K562 (cell line): Measurements from ENCODE around the gene RALY. TPM values are rescaled to one million over a fixed set of nuclear protein-coding genes. Genes with fewer than 3 reads are reported as not detected.

Experiments
- ATAC-seq: fragments of 200-7000 bp; cut with Tn5 transposase; 3 replicates; pipeline ENCODE4 v1.9.1; 2020; ENCODE audit warnings: moderate library complexity
- BruUV-seq: library from RNA; stranded (reverse); fragments of 400-500 nt; replicated peaks from 2 replicates; lab custom pipeline; 2021; lab: Mats Ljungman, UMichigan
- CTCF ChIA-PET: fragments of 300-600 bp; formaldehyde crosslinking; extraction: SDS; loops from one replicate; lab custom pipeline; 2021; ENCODE audit warnings: low intra/inter-chr PET ratio; lab: Yijun Ruan, JAX
- POLR2A ChIA-PET: fragments of 300-600, 350-650 bp; sonication (Branson Sonifier 250); formaldehyde crosslinking; extraction: SDS; loops from one replicate; lab custom pipeline; 2021; ENCODE audit warnings: antibody characterized with exemption, inconsistent platforms; lab: Yijun Ruan, JAX
- DNase-seq, 4 experiments: peaks; one replicate each; pipeline versions ENCODE4 v3.0.0 to v3.0.0-alpha.2; 2011 to 2018; ENCODE audit warnings: low spot score in 3 of 4, mixed read lengths in 3 of 4; ENCODE audit errors: extremely low read depth in 1 of 4
- FAIRE-seq: peaks from 2 replicates; lab custom pipeline; 2011; peaks lifted over from hg19 to GRCh38; lab: Jason Lieb, UNC
- H2AFZ ChIP-seq: 2 replicates; pipeline ENCODE4 v1.6.0; 2011; ENCODE audit warnings: low read depth, low read length, control low read depth, inconsistent platforms
- H3K27ac ChIP-seq: fragments of 200-600 bp; 3 replicates; pipeline ENCODE4 v1.8.0; 2011; ENCODE audit warnings: low read depth, mild to moderate bottlenecking, control low read depth, inconsistent platforms, low read length, moderate library complexity, mixed read lengths; ENCODE audit errors: extremely low read depth
- H3K27me3 ChIP-seq, 2 experiments: fragments of 300-600 bp in 1 of 2; 2 replicates in 1 of 2; 3 replicates in 1 of 2; pipeline versions ENCODE4 v1.6.0 to v1.8.0; 2011; ENCODE audit warnings: inconsistent platforms in 2 of 2, low read length in 2 of 2, mild to moderate bottlenecking in 1 of 2, mixed read lengths in 1 of 2, moderate library complexity in 1 of 2; ENCODE audit not compliant: control insufficient read depth in 2 of 2, insufficient read depth in 2 of 2
- H3K36me3 ChIP-seq: fragments of 300-600 bp; 3 replicates; pipeline ENCODE4 v1.8.0; 2011; ENCODE audit warnings: mild to moderate bottlenecking, low read length, inconsistent platforms; ENCODE audit not compliant: control insufficient read depth, insufficient read depth
- H3K4me1 ChIP-seq, 2 experiments: fragments of 200-600 bp in 1 of 2; replicated peaks in 1 of 2; 2 replicates in 1 of 2; 3 replicates in 1 of 2; pipeline versions ENCODE4 v1.5.1 to v1.8.0; 2011; ENCODE audit warnings: inconsistent platforms in 2 of 2, low read length in 2 of 2, mild to moderate bottlenecking in 1 of 2, mixed read lengths in 1 of 2, moderate library complexity in 1 of 2; ENCODE audit not compliant: control insufficient read depth in 2 of 2, insufficient read depth in 2 of 2
- H3K4me2 ChIP-seq: 2 replicates; pipeline ENCODE4 v1.6.1; 2011; ENCODE audit warnings: low read length, control low read depth, inconsistent platforms, mixed read lengths; ENCODE audit not compliant: insufficient read depth
- H3K4me3 ChIP-seq: fragments of 200-600 bp; sonication (generic), shearing (Covaris generic); 2 replicates; pipeline ENCODE4 v1.5.1; 2016; ENCODE audit warnings: control low read depth, inconsistent platforms
- H3K79me2 ChIP-seq: fragments of 200-600 bp; 3 replicates; pipeline ENCODE4 v1.8.0; 2011; ENCODE audit warnings: low read length, inconsistent platforms; ENCODE audit not compliant: control insufficient read depth, insufficient read depth
- H3K9ac ChIP-seq, 2 experiments: 2 replicates each; pipeline versions ENCODE4 v1.6.0 to v1.6.1; 2011; ENCODE audit warnings: low read depth in 2 of 2, low read length in 2 of 2, control low read depth in 1 of 2, inconsistent platforms in 1 of 2, mild to moderate bottlenecking in 1 of 2, mixed read lengths in 1 of 2; ENCODE audit not compliant: insufficient read depth in 1 of 2
- H3K9me1 ChIP-seq: one replicate; pipeline ENCODE4 v1.6.0; 2011; ENCODE audit warnings: inconsistent platforms, mild to moderate bottlenecking, low read length, moderate library complexity; ENCODE audit not compliant: control insufficient read depth, insufficient read depth
- H3K9me3 ChIP-seq: replicated peaks from 2 replicates; pipeline ENCODE4 v1.5.1; 2011; ENCODE audit warnings: low read depth, low read length, inconsistent platforms; ENCODE audit not compliant: control insufficient read depth, insufficient read depth
- H4K20me1 ChIP-seq: replicated peaks from 2 replicates; pipeline ENCODE4 v1.6.1; 2011; ENCODE audit warnings: low read length, inconsistent platforms, mixed read lengths; ENCODE audit not compliant: control insufficient read depth, insufficient read depth
- FOXP1 ChIP-seq: sonication (generic); formaldehyde crosslinking; IDR thresholded peaks from 2 replicates; pipeline ENCODE4 v1.8.0; 2022; ENCODE audit warnings: mild to moderate bottlenecking, missing genetic modification reagents
- HNRNPH1 ChIP-seq: fragments of 200-400 bp; formaldehyde crosslinking; optimal IDR thresholded peaks from 2 replicates; pipeline ENCODE3; 2017; ENCODE audit warnings: low read depth, mild to moderate bottlenecking, low read length, moderate library complexity
- IRF2 ChIP-seq: sonication (generic); formaldehyde crosslinking; IDR thresholded peaks from 2 replicates; pipeline ENCODE4 v1.8.1; 2022; ENCODE audit warnings: mild to moderate bottlenecking, missing genetic modification reagents
- KDM5B ChIP-seq: fragments of 200-600 bp; sonication (generic); IDR thresholded peaks from 2 replicates; pipeline ENCODE4 v1.6.1; 2012; ENCODE audit warnings: low read depth, mild to moderate bottlenecking, moderate library complexity, low read length, control low read depth, inconsistent platforms; ENCODE audit not compliant: insufficient replicate concordance
- POLR3G ChIP-seq: IDR thresholded peaks from 2 replicates; pipeline ENCODE4 v1.6.1; 2011; ENCODE audit not compliant: insufficient read length, insufficient replicate concordance; ENCODE audit errors: extremely low read depth
- PRPF4 ChIP-seq: fragments of 200-400 bp; formaldehyde crosslinking; IDR thresholded peaks from one replicate; pipeline ENCODE4 v1.6.1; 2017; ENCODE audit warnings: low read length, low read depth, mild to moderate bottlenecking; ENCODE audit not compliant: insufficient read depth, poor library complexity, severe bottlenecking
- RREB1 ChIP-seq: fragments of 250-450 bp; sonication (Bioruptor Pico); IDR thresholded peaks from 2 replicates; pipeline ENCODE4 v1.4.0; 2020
- SMAD1 ChIP-seq: fragments of 150-350 bp; IDR thresholded peaks from 2 replicates; pipeline ENCODE4 v1.6.1; 2014; ENCODE audit warnings: low read length, low read depth; ENCODE audit not compliant: partially characterized antibody
- ZNF609 ChIP-seq: sonication (generic); formaldehyde crosslinking; IDR thresholded peaks from 2 replicates; pipeline ENCODE4 v1.8.1; 2023; ENCODE audit warnings: missing genetic modification reagents, mild to moderate bottlenecking, borderline replicate concordance
- WGBS: fragments of 100-300 bp; shearing (Covaris generic); methylation state at CpG from one replicate; pipeline ENCODE4 v1.1.6; 2016; ENCODE audit warnings: low coverage, mixed read lengths; ENCODE audit not compliant: insufficient coverage; ENCODE audit errors: missing lambda C conversion rate; 5-methylcytosine and 5-hydroxymethylcytosine counted together
- in situ Hi-C: fragments of 300-500 bp; cut with MboI; formaldehyde crosslinking; loops from 4 replicates; pipeline ENCODE4 v1.15.0; 2018; ENCODE audit warnings: inconsistent platforms, mixed read lengths
- intact Hi-C: fragments of 100-400 bp; cut with micrococcal nuclease; formaldehyde crosslinking; loops from 2 replicates; pipeline ENCODE4 v1.14.2; 2022
- polyA plus RNA-seq, 8 experiments: library from polyadenylated mRNA; depleted of rRNA in 4 of 8; stranded (reverse) in 5 of 8; unstranded in 3 of 8; fragments of >200 nt; fragmentation: Nextera tagmentation in 2 of 8; fragmentation: Illumina TruSeq in 1 of 8; extraction: Ambion mirVana in 2 of 8; extraction: Trizol in 1 of 8; gene quantifications; 2 replicates each; pipeline versions ENCODE4 v1.2.1 to v1.2.3, GENCODE V29; 2011 to 2014; ENCODE audit warnings: inconsistent platforms in 1 of 8, missing spikeins in 1 of 8
- total RNA-seq, 7 experiments: library from RNA; depleted of rRNA in 6 of 7; stranded (reverse); fragments of >200 nt in 6 of 7; fragmentation: Illumina TruSeq in 2 of 7; extraction: Trizol in 2 of 7; gene quantifications; 2 replicates each; pipeline versions ENCODE4 v1.2.1 to v1.2.3, GENCODE V29; 2011 to 2021; ENCODE audit warnings: low replicate concordance in 1 of 7

Gene RALY
- total and polyA plus RNA-seq, 9 of the 15 experiments (the other 6 are each of a cell fraction or from before 2014, with no cell fraction given), result 0.80 to 207 (median 128) TPM

- FAIRE-seq, result no peak
Observed at GRCh38 chr20:34015401-34016335, 22.0 kb downstream of the RALY start.

More at GRCh38 chr20:34015401-34016335, 22.0 kb downstream of the RALY start:
- H3K9me1 ChIP-seq, result peaks cover 9% of the 10 kb centered on the region
- peaks cover 12% of the 10 kb centered on the region for H3K36me3 ChIP-seq
- WGBS, result 78% methylated on average over 6 of the region's 6 CpGs
- CTCF ChIA-PET, result no interaction called here
- H3K79me2 ChIP-seq, result peaks cover 93% of the 10 kb centered on the region
- peaks cover 54% of the 10 kb centered on the region for H4K20me1 ChIP-seq
- intact Hi-C loops, result no loop called here
- in situ Hi-C loops, result no loop called here
- POLR2A ChIA-PET, result interaction anchor here (1.2 kb wide), 1 partner anchor 15 kb away, joined by 9 read pairs; no protein-coding TSS in a partner anchor
- TF ChIP-seq IRF2, result no peak
- no peak for TF ChIP-seq KDM5B
- no peak for TF ChIP-seq SMAD1
- TF ChIP-seq HNRNPH1, result no peak
- no peak for TF ChIP-seq RREB1 (CRISPR knock-in tag)
- TF ChIP-seq PRPF4, result no peak
- no peak for TF ChIP-seq FOXP1 (CRISPR knock-in tag)
- no peak for TF ChIP-seq ZNF609 (CRISPR knock-in tag)
- no peak for TF ChIP-seq POLR3G
- H3K9ac ChIP-seq, result no peak overlapping the region
- no peak overlapping the region for H2AFZ ChIP-seq
- no peaks in the 10 kb centered on the region for H3K9me3 ChIP-seq
- H3K4me1 ChIP-seq, result peaks cover 18 to 24% of the 10 kb centered on the region in 2 experiments; a peak in 4 of 5 replicates
- DNase-seq (no peak), ATAC-seq (no peak; the same call in 2 of the 3 replicates)
- no peak overlapping the region; the same call in 1 of the 2 replicates for H3K4me2 ChIP-seq
- BruUV-seq, result no TSS peak
- no peaks in the 10 kb centered on the region for H3K27me3 ChIP-seq
- no peak overlapping the region for H3K4me3 ChIP-seq
- no peak overlapping the region for H3K27ac ChIP-seq
